ENCODE measurements around the gene WDR18.
A peak's percentile ranks its signal among the peaks of the same experiment; 100 is the strongest.

DNA sequence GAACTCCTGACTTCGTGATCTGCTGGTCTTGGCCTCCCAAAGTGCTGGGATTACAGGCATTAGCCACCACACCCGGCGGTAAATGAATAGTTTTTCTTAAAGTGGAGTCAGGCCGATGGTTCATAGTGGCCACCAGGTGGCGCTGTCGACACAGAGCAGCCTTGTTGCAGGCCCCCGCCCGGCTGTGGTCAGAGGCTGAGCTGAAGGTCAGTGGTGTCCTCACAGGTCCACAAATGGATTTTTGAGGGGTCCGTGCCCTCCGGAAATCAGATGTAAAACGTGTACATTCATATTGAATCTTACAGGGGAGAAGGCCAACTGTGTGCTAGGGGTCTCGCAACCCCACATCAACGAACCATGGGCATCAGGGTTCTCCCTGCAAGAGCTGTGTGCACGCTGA, 13.4 kb upstream of the WDR18 start:
- TF ChIP-seq CTCF (IDR thresholded peaks at IDR 0.05) (peak; percentile 76), ZFX (IDR thresholded peaks at IDR 0.05; ENCODE audit: borderline replicate concordance) (no peak)
